Esophagus muscularis mucosa (tissue), 4 donors: ENCODE measurements around the gene PLD1. TPM values are rescaled to one million over a fixed set of nuclear protein-coding genes. Genes with fewer than 3 reads are reported as not detected.

Experiments
- DNase-seq: peaks from one replicate; pipeline ENCODE4 v3.0.0-alpha.2; 2017; ENCODE audit errors: extremely low spot score
- H3K27ac ChIP-seq, 4 donors: fragments of 200-600 bp; sonication (generic); replicated peaks in 1 of 4; 1 replicate in 3 of 4; 2 replicates in 1 of 4; pipeline ENCODE4 v1.5.1; 2016 to 2019; ENCODE audit warnings: mild to moderate bottlenecking in 1 of 4
- H3K27me3 ChIP-seq, 4 donors: fragments of 200-600 bp; sonication (generic); one replicate each; pipeline versions ENCODE4 v1.5.1 to v1.6.0; 2016 to 2019
- H3K36me3 ChIP-seq, 4 donors: fragments of 200-600 bp; sonication (generic); one replicate each; pipeline ENCODE4 v1.5.1; 2016 to 2019
- H3K4me1 ChIP-seq, 4 donors: fragments of 200-600 bp; sonication (generic); one replicate each; pipeline ENCODE4 v1.5.1; 2016 to 2019
- H3K4me3 ChIP-seq, 4 donors: fragments of 200-600 bp; sonication (generic); 1 replicate in 2 of 4; 2 replicates in 2 of 4; pipeline ENCODE4 v1.5.1; 2016 to 2019; ENCODE audit warnings: mild to moderate bottlenecking in 4 of 4, moderate library complexity in 1 of 4
- H3K9me3 ChIP-seq, 4 donors: fragments of 200-600 bp; sonication (generic); 1 replicate in 3 of 4; 2 replicates in 1 of 4; pipeline ENCODE4 v1.5.1; 2016 to 2019
- CTCF ChIP-seq, 3 experiments: fragments of 200-600 bp in 2 of 3; fragments of 450-650 bp in 1 of 3; sonication (generic) in 2 of 3; IDR thresholded peaks; one replicate each; pipeline ENCODE4 v1.5.1; 2017 to 2019; ENCODE audit warnings: antibody characterized with exemption in 3 of 3, mild to moderate bottlenecking in 2 of 3, moderate library complexity in 1 of 3
- EP300 ChIP-seq: sonication (generic); formaldehyde crosslinking; IDR thresholded peaks from one replicate; pipeline ENCODE4 v1.6.1; 2017; ENCODE audit warnings: antibody characterized with exemption
- POLR2A ChIP-seq: fragments of 450-650 bp; IDR thresholded peaks from one replicate; pipeline ENCODE4 v1.6.1; 2017; ENCODE audit warnings: antibody characterized with exemption, moderate library complexity, mild to moderate bottlenecking, low read depth
- POLR2AphosphoS5 ChIP-seq, 2 donors: sonication (generic); formaldehyde crosslinking; IDR thresholded peaks; one replicate each; pipeline ENCODE4 v1.6.1; 2017; ENCODE audit warnings: antibody characterized with exemption in 2 of 2
- WGBS: methylation state at CpG from one replicate; pipeline ENCODE4 v1.1.5; 2018; 5-methylcytosine and 5-hydroxymethylcytosine counted together
- intact Hi-C: fragments of 100-400 bp; cut with DNase I; formaldehyde crosslinking; loops from one replicate; pipeline ENCODE4 v1.15.1; 2023
- total RNA-seq, 4 donors: library from RNA; depleted of rRNA; stranded (reverse); fragments of >200 nt; gene quantifications; one replicate each; pipeline versions ENCODE4 v1.1.0 to v1.2.1, GENCODE V29; 2016

Gene PLD1
- total RNA-seq, 4 donors from 2014 or later, result 12.4 to 21.1 (median 18.5) TPM

DNA sequence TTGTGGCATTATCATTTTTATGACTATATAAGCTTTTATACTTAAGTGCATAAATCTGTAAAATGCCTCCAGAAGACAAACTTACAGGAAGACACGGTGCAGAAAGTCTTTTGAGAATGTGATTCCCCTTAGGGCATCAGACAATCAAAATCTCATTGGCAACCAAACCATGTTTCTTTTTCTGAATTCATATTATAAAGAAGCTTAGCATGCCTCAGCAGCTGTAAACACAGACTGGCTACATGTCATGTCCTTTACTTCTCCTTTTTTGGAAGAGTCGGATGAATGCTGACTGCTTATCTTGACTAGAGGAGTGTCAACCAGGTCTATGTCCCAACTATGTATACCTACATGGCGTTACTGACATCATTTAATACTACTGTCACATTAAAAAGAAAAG, 150.1 kb downstream of the PLD1 start:
- no peaks in the 10 kb centered on the region for H3K9me3 ChIP-seq
- H3K36me3 ChIP-seq, result peaks cover 2 to 72% (median 31%) of the 10 kb centered on the region in 4 donors
- WGBS, result 78% methylated on average over 3 of the region's 3 CpGs
- H3K27ac ChIP-seq, result no peak overlapping the region
- no peaks in the 10 kb centered on the region for H3K27me3 ChIP-seq
- no peak overlapping the region for H3K4me3 ChIP-seq
- H3K4me1 ChIP-seq, result peaks cover 2 to 9% (median 5%) of the 10 kb centered on the region in 4 donors
- intact Hi-C loops, result loop anchor here (5.0 kb wide), 1 partner anchor 37 kb away; no protein-coding TSS in a partner anchor
- no peak for DNase-seq
- no peak for TF ChIP-seq CTCF (IDR thresholded peaks at IDR 0.05)
- no peak for TF ChIP-seq POLR2AphosphoS5 (IDR thresholded peaks at IDR 0.05)
- TF ChIP-seq EP300, result no peak
- no peak for TF ChIP-seq POLR2A

GRCh38 chr3:171658841-171659240, 151.4 kb downstream of the PLD1 start:
- Histone ChIP-seq H3K4me3 (no peak overlapping the region), H3K9me3 (no peaks in the 10 kb centered on the region), H3K4me1 (peaks cover 13 to 22% (median 19%) of the 10 kb centered on the region in 4 donors), H3K27ac (no peak overlapping the region), H3K27me3 (no peaks in the 10 kb centered on the region), H3K36me3 (peaks cover 2 to 60% (median 30%) of the 10 kb centered on the region in 4 donors)
- DNase-seq, result no peak
- no peak for TF ChIP-seq CTCF (IDR thresholded peaks at IDR 0.05)
- intact Hi-C loops, result no loop called here
- 90% methylated on average over 3 of the region's 3 CpGs for WGBS

GRCh38 chr3:171654809-171655208, 155.5 kb downstream of the PLD1 start:
- whole genome bisulfite sequencing, result 24% methylated on average over 3 of the region's 3 CpGs
- DNase-seq, result no peak
- Histone ChIP-seq H3K27me3 (no peaks in the 10 kb centered on the region), H3K27ac (peak overlapping the region; percentile 31 to 62 (median 46)), H3K36me3 (peaks cover 0 to 32% (median 9%) of the 10 kb centered on the region in 4 donors), H3K4me1 (peaks cover 13 to 20% (median 18%) of the 10 kb centered on the region in 4 donors), H3K9me3 (no peaks in the 10 kb centered on the region), H3K4me3 (no peak overlapping the region)
- intact Hi-C loops, result no loop called here
- TF ChIP-seq POLR2AphosphoS5 (IDR thresholded peaks at IDR 0.05) (peak in 1 of 2 donors; percentile 9), EP300 (no peak), CTCF (IDR thresholded peaks at IDR 0.05) (no peak), POLR2A (no peak)

- intact Hi-C loops, result no loop called here
These were observed 156.0 kb downstream of the PLD1 start for GRCh38 chr3:171654326-171654725.

More at GRCh38 chr3:171654326-171654725, 156.0 kb downstream of the PLD1 start:
- WGBS, result 89% methylated on average over 1 of the region's 1 CpG
- no peak for TF ChIP-seq POLR2AphosphoS5 (IDR thresholded peaks at IDR 0.05)
- TF ChIP-seq POLR2A, result no peak
- TF ChIP-seq CTCF (IDR thresholded peaks at IDR 0.05), result no peak
- no peak for TF ChIP-seq EP300
- Histone ChIP-seq H3K36me3 (peaks cover 0 to 31% (median 8%) of the 10 kb centered on the region in 4 donors), H3K27ac (peak overlapping the region; percentile 31 to 62 (median 46)), H3K9me3 (no peaks in the 10 kb centered on the region), H3K27me3 (no peaks in the 10 kb centered on the region), H3K4me1 (peaks cover 13 to 25% (median 23%) of the 10 kb centered on the region in 4 donors), H3K4me3 (no peak overlapping the region)
- no peak for DNase-seq
